K562 (cell line): ENCODE results near the gene POU1F1. TPM values are rescaled to one million over a fixed set of nuclear protein-coding genes. Genes with fewer than 3 reads are reported as not detected.

Experiments
- CBX5 ChIP-seq: IDR thresholded peaks from 2 replicates; pipeline ENCODE4 v1.6.1; 2014; ENCODE audit warnings: low read depth, borderline replicate concordance
- HNRNPL ChIP-seq: fragments of 200-400 bp; formaldehyde crosslinking; IDR thresholded peaks from 2 replicates; pipeline ENCODE4 v1.6.1; 2017; ENCODE audit warnings: low read depth, mild to moderate bottlenecking, low read length
- MIER1 ChIP-seq: fragments of 450-650 bp; IDR thresholded peaks from 2 replicates; pipeline ENCODE4 v1.6.1; 2016; ENCODE audit warnings: antibody characterized with exemption, mild to moderate bottlenecking, low read depth
- PHB2 ChIP-seq: fragments of 450-650 bp; IDR thresholded peaks from 2 replicates; pipeline ENCODE4 v1.6.1; 2017; ENCODE audit warnings: low read depth
- PYGO2 ChIP-seq: fragments of 450-650 bp; IDR thresholded peaks from 2 replicates; pipeline ENCODE4 v1.6.1; 2016; ENCODE audit warnings: mild to moderate bottlenecking, missing genetic modification characterization, moderate library complexity, missing compliant biosample characterization
- RBM14 ChIP-seq: fragments of 200-400 bp; formaldehyde crosslinking; IDR thresholded peaks from 2 replicates; pipeline ENCODE4 v1.6.1; 2018; ENCODE audit warnings: low read depth, mild to moderate bottlenecking, low read length, moderate library complexity, borderline replicate concordance; ENCODE audit not compliant: insufficient read depth
- SMAD4 ChIP-seq: fragments of 250-450 bp; sonication (Bioruptor Pico); conservative IDR thresholded peaks from 2 replicates; pipeline ENCODE4 v1.8.0; 2021; ENCODE audit warnings: inconsistent platforms, mild to moderate bottlenecking, moderate library complexity
- ZNF3 ChIP-seq: fragments of 250-450 bp; sonication (Bioruptor Pico); IDR thresholded peaks from 2 replicates; pipeline ENCODE4 v1.5.0; 2021; ENCODE audit warnings: mild to moderate bottlenecking, moderate library complexity
- ZNF431 ChIP-seq: sonication (generic); formaldehyde crosslinking; IDR thresholded peaks from 2 replicates; pipeline ENCODE4 v1.8.0; 2022; ENCODE audit warnings: mild to moderate bottlenecking, missing genetic modification reagents
- ZNF507 ChIP-seq: conservative IDR thresholded peaks from 2 replicates; pipeline ENCODE4 v1.6.1; 2017; ENCODE audit warnings: missing genetic modification characterization, missing compliant biosample characterization
- polyA plus RNA-seq, 8 experiments: library from polyadenylated mRNA; depleted of rRNA in 4 of 8; stranded (reverse) in 5 of 8; unstranded in 3 of 8; fragments of >200 nt; fragmentation: Nextera tagmentation in 2 of 8; fragmentation: Illumina TruSeq in 1 of 8; extraction: Ambion mirVana in 2 of 8; extraction: Trizol in 1 of 8; gene quantifications; 2 replicates each; pipeline versions ENCODE4 v1.2.1 to v1.2.3, GENCODE V29; 2011 to 2014; ENCODE audit warnings: inconsistent platforms in 1 of 8, missing spikeins in 1 of 8
- total RNA-seq, 7 experiments: library from RNA; depleted of rRNA in 6 of 7; stranded (reverse); fragments of >200 nt in 6 of 7; fragmentation: Illumina TruSeq in 2 of 7; extraction: Trizol in 2 of 7; gene quantifications; 2 replicates each; pipeline versions ENCODE4 v1.2.1 to v1.2.3, GENCODE V29; 2011 to 2021; ENCODE audit warnings: low replicate concordance in 1 of 7
- TF ChIP-seq, protein P1 (sequence below): sonication (generic); IDR thresholded peaks from 2 replicates; pipeline ENCODE4 v1.6.1; 2016
- TF ChIP-seq, protein P2 (sequence below): fragments of 250-450 bp; sonication (Bioruptor Pico); IDR thresholded peaks from 2 replicates; pipeline ENCODE4 v1.4.0; 2020; ENCODE audit warnings: mild to moderate bottlenecking, moderate library complexity
- TF ChIP-seq, protein P3 (sequence below): fragments of 450-650 bp; formaldehyde crosslinking; IDR thresholded peaks from 2 replicates; pipeline ENCODE4 v1.4.0; 2022; ENCODE audit warnings: missing genetic modification characterization
- TF ChIP-seq, protein P4 (sequence below): fragments of 450-650 bp; IDR thresholded peaks from 2 replicates; pipeline ENCODE4 v1.6.1; 2017; ENCODE audit warnings: antibody characterized with exemption, mild to moderate bottlenecking
- TF ChIP-seq, protein P5 (sequence below): fragments of 250-450 bp; sonication (Bioruptor Pico); IDR thresholded peaks from 2 replicates; pipeline ENCODE4 v1.5.0; 2021

The POU1F1 gene
- total and polyA plus RNA-seq, 9 of the 15 experiments (the other 6 are each of a cell fraction or from before 2014, with no cell fraction given), result not detected

DNA sequence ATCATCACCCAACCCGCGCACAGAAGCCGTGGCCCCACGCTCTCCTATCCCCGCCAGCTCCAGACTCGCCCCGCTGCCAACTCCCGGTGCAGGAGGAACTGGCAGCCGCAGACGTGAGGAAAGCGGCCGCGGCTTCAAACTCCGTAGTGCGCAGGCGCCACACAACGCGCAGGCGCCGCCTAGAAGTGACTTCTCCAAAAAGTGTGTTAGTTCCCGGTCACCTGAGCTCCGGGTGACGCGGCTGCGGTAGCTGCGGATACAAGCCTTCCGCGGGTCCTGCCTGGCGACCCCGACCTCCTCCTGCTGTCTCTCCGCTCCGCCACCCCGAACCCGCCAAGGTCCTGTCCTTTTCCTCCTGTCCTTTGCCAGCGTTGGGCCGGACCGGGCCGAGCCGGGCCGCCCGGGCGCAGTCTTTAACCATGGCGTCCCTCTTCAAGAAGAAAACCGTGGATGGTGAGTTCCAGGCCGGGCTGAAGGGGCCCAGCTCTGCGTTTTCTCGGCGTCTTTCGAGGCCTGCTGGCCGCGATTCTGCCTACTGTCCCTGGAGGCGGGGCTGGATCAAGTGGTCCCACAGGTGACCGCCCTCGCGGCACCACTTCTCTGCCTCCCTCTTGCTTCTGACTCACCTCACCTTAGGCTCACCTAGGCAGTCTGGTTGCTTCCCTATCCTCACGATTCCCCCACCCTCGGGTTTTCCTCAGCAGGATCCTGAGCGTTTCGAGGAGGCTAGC, 49.1 kb downstream of the POU1F1 start, which contains the start of gene CHMP2B (continued):
- no peak for TF ChIP-seq ZNF507 (tag)
- no peak for TF ChIP-seq RBM14
- no peak for TF ChIP-seq CBX5
- no peak for TF ChIP-seq ZNF3
- TF ChIP-seq, protein P1, sequence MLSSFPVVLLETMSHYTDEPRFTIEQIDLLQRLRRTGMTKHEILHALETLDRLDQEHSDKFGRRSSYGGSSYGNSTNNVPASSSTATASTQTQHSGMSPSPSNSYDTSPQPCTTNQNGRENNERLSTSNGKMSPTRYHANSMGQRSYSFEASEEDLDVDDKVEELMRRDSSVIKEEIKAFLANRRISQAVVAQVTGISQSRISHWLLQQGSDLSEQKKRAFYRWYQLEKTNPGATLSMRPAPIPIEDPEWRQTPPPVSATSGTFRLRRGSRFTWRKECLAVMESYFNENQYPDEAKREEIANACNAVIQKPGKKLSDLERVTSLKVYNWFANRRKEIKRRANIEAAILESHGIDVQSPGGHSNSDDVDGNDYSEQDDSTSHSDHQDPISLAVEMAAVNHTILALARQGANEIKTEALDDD, result no peak
- TF ChIP-seq, protein P2, sequence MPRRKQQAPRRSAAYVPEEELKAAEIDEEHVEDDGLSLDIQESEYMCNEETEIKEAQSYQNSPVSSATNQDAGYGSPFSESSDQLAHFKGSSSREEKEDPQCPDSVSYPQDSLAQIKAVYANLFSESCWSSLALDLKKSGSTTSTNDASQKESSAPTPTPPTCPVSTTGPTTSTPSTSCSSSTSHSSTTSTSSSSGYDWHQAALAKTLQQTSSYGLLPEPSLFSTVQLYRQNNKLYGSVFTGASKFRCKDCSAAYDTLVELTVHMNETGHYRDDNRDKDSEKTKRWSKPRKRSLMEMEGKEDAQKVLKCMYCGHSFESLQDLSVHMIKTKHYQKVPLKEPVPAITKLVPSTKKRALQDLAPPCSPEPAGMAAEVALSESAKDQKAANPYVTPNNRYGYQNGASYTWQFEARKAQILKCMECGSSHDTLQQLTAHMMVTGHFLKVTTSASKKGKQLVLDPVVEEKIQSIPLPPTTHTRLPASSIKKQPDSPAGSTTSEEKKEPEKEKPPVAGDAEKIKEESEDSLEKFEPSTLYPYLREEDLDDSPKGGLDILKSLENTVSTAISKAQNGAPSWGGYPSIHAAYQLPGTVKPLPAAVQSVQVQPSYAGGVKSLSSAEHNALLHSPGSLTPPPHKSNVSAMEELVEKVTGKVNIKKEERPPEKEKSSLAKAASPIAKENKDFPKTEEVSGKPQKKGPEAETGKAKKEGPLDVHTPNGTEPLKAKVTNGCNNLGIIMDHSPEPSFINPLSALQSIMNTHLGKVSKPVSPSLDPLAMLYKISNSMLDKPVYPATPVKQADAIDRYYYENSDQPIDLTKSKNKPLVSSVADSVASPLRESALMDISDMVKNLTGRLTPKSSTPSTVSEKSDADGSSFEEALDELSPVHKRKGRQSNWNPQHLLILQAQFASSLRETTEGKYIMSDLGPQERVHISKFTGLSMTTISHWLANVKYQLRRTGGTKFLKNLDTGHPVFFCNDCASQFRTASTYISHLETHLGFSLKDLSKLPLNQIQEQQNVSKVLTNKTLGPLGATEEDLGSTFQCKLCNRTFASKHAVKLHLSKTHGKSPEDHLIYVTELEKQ (CRISPR knock-in tag), result no peak
- no peak for TF ChIP-seq HNRNPL
- TF ChIP-seq, protein P3, sequence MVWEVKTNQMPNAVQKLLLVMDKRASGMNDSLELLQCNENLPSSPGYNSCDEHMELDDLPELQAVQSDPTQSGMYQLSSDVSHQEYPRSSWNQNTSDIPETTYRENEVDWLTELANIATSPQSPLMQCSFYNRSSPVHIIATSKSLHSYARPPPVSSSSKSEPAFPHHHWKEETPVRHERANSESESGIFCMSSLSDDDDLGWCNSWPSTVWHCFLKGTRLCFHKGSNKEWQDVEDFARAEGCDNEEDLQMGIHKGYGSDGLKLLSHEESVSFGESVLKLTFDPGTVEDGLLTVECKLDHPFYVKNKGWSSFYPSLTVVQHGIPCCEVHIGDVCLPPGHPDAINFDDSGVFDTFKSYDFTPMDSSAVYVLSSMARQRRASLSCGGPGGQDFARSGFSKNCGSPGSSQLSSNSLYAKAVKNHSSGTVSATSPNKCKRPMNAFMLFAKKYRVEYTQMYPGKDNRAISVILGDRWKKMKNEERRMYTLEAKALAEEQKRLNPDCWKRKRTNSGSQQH (CRISPR knock-in tag), result no peak
- TF ChIP-seq SMAD4, result no peak
- no peak for TF ChIP-seq PYGO2
- TF ChIP-seq, protein P4, sequence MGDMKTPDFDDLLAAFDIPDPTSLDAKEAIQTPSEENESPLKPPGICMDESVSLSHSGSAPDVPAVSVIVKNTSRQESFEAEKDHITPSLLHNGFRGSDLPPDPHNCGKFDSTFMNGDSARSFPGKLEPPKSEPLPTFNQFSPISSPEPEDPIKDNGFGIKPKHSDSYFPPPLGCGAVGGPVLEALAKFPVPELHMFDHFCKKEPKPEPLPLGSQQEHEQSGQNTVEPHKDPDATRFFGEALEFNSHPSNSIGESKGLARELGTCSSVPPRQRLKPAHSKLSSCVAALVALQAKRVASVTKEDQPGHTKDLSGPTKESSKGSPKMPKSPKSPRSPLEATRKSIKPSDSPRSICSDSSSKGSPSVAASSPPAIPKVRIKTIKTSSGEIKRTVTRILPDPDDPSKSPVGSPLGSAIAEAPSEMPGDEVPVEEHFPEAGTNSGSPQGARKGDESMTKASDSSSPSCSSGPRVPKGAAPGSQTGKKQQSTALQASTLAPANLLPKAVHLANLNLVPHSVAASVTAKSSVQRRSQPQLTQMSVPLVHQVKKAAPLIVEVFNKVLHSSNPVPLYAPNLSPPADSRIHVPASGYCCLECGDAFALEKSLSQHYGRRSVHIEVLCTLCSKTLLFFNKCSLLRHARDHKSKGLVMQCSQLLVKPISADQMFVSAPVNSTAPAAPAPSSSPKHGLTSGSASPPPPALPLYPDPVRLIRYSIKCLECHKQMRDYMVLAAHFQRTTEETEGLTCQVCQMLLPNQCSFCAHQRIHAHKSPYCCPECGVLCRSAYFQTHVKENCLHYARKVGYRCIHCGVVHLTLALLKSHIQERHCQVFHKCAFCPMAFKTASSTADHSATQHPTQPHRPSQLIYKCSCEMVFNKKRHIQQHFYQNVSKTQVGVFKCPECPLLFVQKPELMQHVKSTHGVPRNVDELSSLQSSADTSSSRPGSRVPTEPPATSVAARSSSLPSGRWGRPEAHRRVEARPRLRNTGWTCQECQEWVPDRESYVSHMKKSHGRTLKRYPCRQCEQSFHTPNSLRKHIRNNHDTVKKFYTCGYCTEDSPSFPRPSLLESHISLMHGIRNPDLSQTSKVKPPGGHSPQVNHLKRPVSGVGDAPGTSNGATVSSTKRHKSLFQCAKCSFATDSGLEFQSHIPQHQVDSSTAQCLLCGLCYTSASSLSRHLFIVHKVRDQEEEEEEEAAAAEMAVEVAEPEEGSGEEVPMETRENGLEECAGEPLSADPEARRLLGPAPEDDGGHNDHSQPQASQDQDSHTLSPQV, result no peak
- TF ChIP-seq ZNF431 (CRISPR knock-in tag), result no peak
- TF ChIP-seq, protein P5, sequence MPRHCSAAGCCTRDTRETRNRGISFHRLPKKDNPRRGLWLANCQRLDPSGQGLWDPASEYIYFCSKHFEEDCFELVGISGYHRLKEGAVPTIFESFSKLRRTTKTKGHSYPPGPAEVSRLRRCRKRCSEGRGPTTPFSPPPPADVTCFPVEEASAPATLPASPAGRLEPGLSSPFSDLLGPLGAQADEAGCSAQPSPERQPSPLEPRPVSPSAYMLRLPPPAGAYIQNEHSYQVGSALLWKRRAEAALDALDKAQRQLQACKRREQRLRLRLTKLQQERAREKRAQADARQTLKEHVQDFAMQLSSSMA (CRISPR knock-in tag), result no peak
- no peak for TF ChIP-seq PHB2
- no peak for TF ChIP-seq MIER1
